ELR (cell line): ENCODE measurements around the gene CXCL11.
"Not testable (repeated sequence)": the region's sequence is repeated elsewhere in the genome, so short reads cannot be mapped to it uniquely, and the experiment has no call there.

Experiments used
- DNase-seq: peaks from one replicate; pipeline ENCODE4 v3.0.0-alpha.2; 2015; ENCODE audit warnings: low read depth

Gene CXCL11

DNA sequence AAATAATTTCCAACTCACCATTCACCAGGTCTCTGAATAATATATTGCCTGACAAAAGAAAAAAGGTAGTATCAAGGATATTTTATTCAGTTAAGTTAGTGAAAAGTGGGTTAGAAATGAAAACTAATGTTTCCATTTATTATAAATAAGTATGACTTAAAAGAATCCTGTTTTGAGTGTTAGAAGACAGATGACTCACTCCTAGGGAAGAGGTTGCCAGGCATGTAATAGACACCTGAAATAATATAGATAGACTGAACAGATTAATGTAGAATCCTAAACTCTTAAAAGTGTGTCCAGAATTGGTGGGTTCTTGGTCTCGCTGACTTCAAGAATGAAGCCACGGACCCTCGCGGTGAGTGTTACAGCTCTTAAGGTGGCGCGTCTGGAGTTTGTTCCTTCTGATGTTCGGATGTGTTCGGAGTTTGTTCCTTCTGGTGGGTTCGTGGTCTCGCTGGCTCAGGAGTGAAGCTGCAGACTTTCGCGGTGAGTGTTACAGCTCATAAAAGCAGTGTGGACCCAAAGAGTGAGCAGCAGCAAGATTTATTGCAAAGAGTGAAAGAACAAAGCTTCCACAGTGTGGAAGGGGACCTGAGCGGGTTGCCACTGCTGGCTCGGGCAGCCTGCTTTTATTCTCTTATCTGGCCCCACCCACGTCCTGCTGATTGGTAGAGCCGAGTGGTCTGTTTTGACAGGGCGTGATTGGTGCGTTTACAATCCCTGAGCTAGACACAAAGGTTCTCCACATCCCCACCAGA, 6.5 kb upstream of the CXCL11 start:
- not testable (repeated sequence) for DNase-seq

DNA sequence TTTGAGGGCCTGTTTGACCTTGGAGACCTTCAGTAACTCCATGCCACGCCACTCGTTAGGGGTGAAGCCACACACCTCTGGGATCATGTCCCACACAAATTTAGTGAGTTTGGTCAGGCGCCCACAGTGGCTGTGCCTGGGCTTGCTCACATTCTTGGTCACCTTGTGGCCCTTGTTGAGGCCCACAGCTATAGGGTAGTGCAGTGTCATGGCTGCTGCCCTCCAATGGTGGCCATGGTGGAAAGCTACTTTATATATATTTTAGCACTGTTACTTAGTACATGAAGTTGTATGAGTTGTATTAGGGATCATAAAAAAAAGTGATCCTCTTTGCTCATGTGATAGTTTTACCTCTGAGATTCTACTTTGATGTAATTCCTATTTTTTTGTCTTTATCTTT, 985 bp upstream of the CXCL11 start:
- no peak for DNase-seq

DNA sequence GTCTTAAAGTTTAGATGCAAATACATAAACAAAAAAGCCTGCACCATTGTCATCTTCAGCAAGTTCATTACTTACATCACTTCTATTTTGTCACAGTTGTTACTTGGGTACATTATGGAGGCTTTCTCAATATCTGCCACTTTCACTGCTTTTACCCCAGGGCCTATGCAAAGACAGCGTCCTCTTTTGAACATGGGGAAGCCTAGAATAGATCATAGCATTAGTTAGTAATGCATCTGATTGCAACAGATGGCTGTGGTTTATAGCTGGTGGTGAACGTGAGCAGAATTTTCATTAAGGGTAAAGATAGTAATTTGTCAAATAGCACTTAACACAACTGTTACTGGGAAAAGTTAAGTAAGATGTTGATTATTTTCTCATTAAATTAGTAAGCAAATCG, 729 bp downstream of the CXCL11 start:
- peak; percentile 19 for DNase-seq

DNA sequence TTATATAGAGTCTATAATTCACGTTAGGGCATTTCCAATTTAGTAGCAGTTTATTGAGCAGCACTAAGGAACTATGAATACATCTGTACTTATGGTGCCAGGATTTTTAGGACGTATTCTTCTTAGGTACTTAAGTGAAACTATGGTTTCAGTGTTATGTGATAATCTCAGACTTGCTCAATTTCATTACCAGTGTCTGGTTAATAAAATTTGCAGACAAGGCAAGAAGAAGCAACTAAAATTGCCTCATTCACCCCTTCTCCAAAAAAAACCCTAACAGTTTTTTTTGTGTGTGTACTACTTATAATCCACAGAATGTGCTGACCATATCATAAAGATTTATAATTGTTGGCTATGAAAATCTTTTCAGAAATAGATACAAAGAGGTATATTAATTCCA, 6.6 kb downstream of the CXCL11 start:
- no peak for DNase-seq

DNA sequence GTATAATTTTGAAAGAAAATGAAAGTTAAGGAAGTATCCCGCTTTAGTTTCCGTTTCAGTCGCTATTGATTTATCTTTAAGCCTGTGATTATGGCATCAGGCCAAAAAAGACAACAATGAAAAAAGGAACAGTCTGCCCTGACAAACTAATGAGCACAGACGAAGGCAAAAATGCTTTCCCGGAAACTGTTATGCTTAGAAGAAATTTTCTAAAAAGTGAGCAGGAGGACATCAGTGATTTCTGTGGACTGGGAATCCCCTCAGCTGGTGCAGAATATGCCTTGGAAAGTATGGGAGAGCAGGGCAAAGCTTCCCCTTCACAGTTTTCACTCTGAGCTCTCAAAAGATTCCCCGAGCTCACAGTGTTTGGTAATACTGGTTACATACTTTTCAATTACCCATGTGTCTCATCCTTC, 7.5 kb downstream of the CXCL11 start:
- DNase-seq, result no peak

DNA sequence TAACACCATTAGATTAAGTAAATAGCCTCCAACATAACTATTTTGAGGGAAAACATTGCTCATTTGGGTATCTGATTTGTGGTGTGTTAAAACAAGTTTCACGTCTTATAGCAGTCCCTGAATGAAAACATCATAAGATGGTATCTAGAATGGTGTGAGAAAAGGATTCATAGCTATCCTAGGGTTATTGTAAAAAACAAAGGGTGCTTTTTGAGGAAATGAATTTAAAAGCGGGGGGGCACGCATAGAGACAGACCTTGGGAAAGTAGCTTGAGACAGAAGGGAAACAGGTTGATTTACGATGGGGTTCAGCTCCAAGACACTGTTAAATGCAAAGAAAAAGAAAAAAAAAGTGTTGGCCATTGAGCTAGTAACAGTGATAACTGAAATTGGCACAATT, 11.8 kb downstream of the CXCL11 start:
- no peak for DNase-seq

DNA sequence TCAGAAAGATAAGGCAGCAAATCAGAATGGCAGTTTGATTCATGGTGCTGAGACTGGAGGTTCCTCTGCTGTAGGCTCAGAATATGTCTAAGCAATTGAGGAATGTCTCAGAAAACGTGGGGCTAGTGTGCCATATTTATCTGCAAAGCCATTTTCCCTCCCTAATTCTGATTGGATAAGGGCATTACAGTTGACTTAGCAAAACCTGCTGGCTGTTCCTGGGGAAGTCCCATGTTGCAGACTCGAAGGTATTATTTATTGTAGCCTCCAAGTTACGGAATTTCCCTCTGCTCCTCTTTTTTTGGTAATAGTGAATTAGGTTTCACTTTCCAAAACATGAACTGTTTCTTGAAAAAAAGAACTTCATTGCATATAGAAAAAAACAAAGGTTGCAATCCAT, 12.5 kb downstream of the CXCL11 start, which contains the start of gene CXCL10:
Gene CXCL10 (minus strand): TSS at position 109 of the 400 bp plus-strand sequence. CDS start 66 bp downstream, at position 43.
- peak; percentile 21 for DNase-seq

DNA sequence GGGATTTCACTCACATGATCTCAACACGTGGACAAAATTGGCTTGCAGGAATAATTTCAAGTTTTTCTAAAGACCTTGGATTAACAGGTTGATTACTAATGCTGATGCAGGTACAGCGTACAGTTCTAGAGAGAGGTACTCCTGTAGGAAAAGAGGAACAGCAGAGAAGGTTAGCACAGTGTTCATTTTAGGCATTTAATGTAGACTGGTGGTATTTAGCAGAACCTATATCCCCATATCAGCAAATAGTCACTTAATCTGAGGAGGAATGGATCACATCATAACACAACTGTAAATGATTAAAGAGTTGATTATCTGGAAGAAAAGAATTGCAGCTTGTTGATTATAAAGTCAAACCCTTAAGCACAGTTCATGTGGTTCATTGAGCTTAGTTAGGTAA, 13.2 kb downstream of the CXCL11 start:
- DNase-seq, result no peak

DNA sequence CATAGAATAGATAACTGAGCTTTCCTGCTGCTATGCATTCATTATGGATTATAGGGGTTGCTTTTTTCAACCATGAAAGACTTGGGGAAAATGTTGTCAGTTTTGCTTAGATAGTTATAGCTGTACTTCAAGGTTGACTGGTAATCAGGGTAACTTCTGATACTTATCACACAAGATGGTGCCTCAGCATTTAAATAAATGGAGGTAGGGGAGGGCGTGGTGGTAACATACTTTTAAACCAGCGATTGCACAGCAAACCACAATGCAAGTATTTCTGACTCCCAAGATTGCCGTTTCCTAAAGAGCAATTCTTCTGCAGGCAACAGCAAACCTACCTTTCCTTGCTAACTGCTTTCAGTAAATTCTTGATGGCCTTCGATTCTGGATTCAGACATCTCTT, 13.8 kb downstream of the CXCL11 start:
- DNase-seq, result no peak

DNA sequence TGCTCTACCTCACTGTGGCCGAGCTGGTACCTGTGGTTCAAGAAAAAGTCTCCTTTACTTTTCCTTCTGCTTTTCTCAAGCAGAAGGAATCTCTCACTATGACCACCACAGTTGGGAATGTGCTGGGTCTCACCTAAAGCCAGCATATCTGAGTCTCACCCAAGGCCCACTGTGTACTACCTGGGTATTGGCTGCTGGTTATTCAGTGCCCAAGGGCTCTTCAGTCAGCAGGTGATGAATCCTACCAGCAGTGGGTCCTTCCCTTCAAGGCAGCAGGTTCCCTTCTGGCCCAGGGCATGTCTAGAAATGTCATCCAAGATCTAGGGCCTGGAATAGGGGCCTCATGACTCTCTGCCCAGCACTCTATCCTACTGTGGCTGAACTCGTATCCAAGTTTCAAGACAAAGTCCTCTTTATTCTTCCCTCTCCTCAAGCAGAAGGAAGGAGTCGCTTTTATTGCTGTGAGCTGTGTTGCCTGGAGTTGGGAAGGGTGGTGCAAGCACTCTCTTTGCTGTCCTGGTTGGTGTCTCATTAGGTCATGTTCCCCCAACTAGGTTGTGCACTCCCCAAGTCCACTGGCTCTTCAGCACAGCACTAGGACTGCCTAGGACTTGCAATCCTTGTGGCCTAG, 18.7 kb downstream of the CXCL11 start:
- no peak for DNase-seq

DNA sequence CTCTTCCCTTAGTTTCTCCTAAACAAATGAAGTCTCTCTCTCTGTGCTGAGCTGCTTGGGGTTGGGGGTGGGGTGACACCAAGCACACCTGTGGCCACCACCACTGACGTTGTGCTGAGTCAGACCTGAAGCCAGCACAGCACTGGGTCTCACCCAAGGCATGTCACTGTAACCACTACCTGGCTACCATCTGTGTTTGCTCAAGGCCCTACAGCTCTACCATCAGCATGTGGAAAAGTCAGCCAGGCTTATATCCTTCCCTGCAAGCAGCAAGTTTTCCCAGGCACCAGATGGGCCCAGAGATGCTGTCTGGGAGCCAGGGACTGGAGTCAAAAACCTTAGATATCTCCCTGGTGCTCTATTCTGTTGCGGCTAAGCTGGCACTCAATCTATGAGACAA, 19.5 kb downstream of the CXCL11 start:
- DNase-seq, result no peak

DNA sequence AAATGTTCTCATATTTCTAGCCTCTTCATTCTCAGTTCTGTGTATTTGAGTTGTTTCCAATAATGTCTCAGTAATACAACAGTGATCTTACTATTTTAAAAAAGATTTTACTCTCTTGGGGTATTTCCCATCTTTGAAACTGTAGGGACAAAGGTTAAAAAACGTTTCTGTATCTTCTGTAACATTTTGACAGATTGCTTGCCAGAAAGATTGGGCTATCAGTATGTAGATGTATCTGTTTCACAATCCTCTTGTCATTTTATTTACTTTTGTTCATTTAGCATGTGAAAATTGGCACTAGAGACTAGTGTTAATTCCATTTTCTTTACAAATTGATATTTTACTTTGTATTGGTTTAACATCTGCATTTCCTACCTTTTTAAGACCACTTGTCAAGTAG, 22.3 kb downstream of the CXCL11 start:
- no peak for DNase-seq

DNA sequence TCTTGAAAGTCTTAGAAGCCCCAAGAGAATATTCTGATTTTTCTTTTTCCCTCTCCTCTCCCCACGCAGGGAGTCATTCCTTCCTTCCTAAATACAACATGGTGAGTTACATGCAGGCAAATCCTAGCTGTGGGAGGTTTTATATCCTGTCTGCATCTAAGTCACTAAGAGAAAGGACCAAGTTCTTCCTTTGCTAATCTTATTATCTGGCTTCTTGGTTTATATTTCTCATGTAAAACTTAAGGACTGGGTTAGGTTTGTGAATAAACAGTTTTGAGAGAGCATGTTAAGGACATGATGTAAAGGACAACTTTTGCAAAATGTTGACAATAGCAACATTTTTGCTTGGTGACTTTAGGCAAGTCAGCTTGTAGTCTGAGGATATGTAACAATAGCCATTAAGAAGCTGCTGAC, 23.5 kb downstream of the CXCL11 start:
- DNase-seq, result peak; percentile 28

DNA sequence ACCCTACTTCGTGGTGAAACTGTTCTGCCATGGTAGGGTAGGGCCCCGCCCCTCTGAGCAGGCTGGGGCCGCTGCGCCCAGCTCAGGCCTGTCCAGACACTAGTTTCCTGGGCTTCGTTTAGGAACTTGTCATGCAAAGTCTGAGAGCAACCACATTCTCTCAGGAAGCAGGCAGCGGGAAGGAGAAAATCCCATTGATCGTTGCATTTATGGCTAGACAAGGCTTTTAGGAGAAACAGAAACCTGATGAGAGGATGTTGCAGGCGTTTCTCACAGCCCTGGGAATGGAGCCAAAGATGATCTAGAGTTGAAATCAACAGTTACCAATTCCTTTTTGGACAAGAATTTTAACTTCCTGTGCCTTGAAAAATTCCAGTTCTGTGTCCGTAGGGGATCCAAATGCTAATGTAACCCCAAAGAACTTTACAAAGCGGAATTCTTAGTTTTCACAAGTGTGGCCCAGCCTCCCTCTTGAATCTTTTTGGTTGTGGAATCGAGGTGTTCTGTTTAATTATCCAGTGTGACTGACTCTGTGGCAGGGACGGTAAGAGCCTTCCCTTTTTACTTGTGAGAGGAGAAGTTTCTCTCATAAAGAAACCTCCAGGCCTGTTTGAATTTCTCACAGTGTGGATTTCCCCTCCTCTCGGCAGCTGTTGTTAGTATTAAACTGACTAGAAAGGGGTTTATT, 24.0 kb downstream of the CXCL11 start:
- DNase-seq, result peak; percentile 64

DNA sequence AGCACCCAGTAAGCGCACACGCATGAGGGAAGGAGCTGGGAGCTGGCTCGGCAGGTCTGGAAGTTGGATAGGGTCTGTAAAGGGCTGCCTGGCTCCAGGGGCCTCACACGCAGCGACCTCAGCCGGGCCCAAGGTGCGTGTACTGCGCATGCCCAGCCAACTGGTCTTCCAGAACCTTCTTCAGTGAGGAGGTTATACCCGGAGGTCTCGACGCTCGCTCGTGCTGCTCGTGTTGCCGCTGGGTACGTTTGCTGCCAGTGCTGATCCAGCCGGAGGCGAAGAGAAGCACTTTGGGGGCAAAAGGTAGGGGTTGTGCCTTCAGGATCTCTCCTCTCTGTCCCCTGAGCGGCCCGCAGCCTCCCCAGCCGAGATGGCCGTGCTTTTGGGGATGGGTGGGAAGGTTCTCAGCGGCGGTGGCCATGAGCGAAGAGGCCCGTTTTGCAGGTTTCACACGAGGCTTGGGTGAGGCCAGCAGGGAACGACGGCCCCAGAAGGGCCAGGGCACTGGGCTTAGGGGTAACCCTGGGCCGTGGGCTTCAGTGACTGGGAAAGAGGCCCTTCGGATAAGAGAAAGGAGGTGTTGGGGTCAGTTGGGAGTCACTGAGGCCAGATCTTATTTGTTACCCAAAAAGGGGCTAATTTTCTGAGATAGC, 24.7 kb downstream of the CXCL11 start:
- no peak for DNase-seq

DNA sequence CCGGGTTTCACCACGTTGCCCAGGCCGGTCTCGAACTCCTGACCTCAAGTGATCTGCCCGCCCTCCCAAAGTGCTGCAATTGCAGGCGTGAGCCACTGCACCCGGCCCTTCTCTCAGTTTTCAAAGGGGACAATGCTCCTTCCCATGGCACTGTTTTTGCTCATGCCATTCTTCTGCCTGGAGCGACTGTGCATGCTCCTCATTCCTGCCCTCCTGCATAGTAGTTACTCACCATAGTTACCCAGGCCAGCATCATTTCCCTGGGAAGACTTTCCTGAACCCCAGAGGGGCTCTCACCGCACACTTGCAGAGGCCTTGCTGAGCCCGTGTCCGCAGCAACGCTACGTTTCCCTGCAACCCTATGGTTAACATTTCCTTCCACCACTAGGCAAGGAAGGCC, 25.3 kb downstream of the CXCL11 start:
- DNase-seq, result no peak

DNA sequence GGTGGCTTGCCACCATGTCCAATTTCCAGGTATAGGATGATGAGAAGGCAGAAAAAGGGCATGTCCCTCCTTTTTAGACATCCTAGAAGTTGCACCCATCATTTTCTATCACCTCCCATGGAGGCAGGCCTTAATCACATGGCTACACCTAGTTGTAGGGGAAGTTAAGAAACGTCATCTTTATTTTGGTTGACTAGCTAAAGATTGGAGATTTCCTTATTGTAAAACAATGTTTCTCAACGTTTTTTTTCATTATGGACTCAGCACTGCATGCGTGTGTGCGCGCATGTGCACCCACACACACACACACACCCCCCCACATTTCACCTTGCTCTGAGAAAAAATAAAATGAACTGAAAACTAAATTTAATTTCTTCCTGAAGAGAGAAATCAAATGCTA, 26.6 kb downstream of the CXCL11 start:
- no peak for DNase-seq

DNA sequence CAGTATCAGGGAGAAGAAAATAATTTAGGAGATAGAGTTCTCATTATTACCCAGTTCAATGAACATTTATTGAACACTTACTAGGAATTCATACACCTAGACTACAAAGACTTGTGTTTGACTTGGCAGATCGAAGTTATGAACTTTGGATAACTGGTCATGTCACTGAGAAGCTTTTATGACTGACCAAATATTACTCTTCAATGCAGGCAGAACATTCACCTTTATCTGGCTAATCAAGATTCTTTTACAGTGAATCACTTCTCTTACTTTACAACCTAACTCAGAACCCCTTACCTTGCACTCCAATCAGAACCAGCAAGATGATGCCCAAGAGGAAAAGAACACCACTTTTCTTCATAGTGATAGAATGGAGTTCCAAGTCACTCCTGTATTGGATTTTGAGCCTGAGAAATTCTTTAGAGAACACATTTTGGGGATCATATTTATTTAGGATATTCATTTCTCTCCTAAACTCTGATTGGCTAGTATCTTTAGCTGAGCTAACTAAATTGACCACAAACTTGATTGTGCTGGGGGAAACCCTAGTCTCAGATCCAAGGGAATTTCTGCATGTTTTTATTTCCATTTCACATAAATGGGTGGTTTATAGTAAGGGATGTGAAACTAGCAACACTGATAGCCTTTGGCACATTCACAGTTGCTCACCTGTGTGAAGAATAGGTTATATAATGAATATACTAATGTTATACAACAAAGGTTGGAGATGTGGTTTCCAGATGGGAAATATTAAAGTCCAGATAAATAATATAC, 28.6 kb downstream of the CXCL11 start, which contains the start of gene CXCL9:
Gene CXCL9 (minus strand): TSS at position 421 of the 774 bp plus-strand sequence. CDS start 60 bp downstream, at position 361.
- no peak for DNase-seq

DNA sequence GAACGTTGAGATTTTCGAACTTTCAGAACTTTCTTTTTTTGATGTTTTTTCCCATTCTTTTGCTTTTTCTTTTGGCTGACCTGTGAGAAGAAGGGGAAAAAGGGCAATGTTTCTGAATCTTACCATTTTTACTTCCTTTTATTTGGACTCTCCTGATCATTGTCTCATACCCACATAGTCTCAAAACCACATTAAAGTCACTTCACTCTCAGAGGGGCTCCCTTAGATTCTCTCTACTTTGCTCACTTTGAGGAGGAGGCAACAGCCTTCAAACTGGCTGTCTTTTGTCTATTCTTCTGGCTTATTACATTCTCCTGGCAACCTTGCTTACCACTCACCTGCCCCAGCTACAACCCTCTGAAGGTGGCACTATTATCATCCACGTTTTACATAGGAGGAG, 32.2 kb downstream of the CXCL11 start:
- DNase-seq, result no peak

DNA sequence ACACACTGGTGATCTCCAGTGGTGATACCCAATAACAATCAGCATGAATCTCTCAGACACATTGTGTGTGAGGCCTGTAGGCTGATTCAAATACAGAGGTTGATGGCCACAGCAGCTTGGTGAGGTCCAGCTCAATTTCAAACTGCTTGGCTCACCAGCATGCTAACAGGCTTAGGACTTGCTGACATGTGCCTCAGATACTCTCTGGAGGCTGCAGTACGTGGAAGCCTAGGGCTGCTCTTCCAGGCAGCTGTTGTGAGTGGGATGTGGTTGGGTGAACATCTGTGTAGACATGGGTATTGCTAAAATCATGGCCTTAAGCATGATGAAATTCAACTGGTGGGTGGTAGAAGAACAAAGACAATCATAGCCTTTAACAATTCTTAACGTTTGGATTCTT, 32.8 kb downstream of the CXCL11 start:
- no peak for DNase-seq

DNA sequence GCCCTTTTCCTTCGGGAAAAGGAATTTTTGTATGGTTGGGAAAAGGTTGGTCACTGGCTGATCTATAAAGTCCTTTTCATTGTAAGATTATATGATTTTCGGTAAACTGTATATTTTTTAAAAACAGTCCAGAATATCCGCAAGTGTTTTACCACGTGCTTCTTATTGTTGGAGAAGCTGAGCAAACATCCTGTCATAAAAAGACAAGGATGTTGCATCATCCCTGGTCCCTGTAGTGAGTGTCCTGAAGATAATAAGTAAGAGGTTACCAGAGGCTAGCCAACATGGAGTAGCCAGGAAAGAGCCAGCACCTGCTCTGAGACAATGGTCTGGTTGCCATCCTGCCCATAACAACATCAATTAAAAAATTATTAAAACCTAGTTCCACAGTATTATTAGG, 33.7 kb downstream of the CXCL11 start:
- peak; percentile 28 for DNase-seq

DNA sequence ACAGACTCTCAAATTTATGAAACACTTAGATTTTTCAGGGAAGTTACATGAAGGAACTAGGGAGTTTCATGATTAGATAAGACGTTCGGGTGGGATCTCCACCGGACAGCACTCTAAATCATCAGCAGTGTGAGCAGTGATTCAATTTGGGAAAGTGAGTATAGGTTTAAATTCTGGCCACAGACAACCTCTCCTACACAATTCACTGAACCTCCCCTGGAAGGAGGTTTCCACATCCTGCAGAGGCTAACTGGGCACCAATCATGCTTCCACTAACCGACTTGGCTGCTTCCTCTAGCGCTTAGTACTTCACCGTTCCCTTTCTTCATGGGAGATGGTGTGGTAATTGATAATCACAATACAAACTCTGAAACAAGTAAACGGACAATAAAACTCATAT, 34.2 kb downstream of the CXCL11 start:
- DNase-seq, result no peak
